ENCODE results near the gene INSIG1.

Gene INSIG1

DNA sequence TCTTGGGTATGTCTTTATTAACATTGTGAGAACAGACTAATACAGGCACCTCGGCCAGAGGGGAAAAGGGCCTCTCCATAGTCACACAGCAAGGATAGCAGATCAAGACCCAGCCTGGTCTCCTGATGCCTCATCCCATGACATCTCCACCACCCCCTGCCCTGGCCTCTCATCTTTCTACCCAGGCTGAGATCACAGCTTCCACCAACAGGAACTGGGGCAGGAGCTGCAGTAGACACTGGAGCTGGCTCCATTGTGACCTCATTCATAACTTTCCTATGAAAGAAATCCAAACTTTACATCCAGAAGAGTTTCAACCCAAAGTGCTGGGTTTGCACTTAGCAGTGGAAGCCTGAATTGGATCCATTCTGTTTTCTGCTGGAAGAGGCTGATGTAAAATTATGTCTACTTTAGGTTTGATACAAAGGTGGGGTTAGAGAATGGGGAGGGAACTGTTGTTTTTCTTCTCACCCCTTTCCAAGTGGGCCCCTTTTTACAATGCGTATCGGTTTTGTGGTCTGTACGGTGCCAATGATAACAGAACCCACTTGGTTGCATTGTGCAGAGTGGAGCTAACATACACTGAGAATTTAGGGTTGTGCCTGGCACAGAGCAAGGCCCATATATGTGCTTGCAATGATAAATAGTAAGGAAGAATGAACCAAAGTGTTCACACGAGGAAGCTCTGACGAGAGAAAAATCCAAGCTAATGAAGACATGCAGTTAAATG lies 28.6 kb upstream of the INSIG1 start:
- Histone ChIP-seq H3K9me3 (replicated peaks; ENCODE audit: insufficient read depth, low read length) (no peaks in the 10 kb centered on the region), H3K4me2 (ENCODE audit: low read depth, low read length) (no peak overlapping the region), H3K27me3 (replicated peaks; ENCODE audit: insufficient read depth, low read length) (peaks cover 11% of the 10 kb centered on the region; the same call in 1 of the 2 replicates), H3K4me3 (ENCODE audit: low read length) (no peak overlapping the region), H3F3A (ENCODE audit: insufficient read depth, low read length) (no peaks in the 10 kb centered on the region), H3K9me2 (replicated peaks; ENCODE audit: insufficient read depth, low read length) (no peaks in the 10 kb centered on the region), H3K9ac (ENCODE audit: low read length) (no peak overlapping the region), H3K36me3 (replicated peaks; ENCODE audit: insufficient read depth, low read length) (no peaks in the 10 kb centered on the region), H3K4me1 (ENCODE audit: low read length) (no peaks in the 10 kb centered on the region), H3K79me2 (ENCODE audit: low read length) (no peaks in the 10 kb centered on the region), H3K27ac (ENCODE audit: low read length) (no peak overlapping the region), H4K20me1 (ENCODE audit: insufficient read depth, low read length) (no peaks in the 10 kb centered on the region), H2AFZ (ENCODE audit: low read length) (no peak overlapping the region)
- TF ChIP-seq EZH2phosphoT487 (IDR thresholded peaks at IDR 0.05; ENCODE audit: low read length) = no peak
- DNase-seq = no peak

DNA sequence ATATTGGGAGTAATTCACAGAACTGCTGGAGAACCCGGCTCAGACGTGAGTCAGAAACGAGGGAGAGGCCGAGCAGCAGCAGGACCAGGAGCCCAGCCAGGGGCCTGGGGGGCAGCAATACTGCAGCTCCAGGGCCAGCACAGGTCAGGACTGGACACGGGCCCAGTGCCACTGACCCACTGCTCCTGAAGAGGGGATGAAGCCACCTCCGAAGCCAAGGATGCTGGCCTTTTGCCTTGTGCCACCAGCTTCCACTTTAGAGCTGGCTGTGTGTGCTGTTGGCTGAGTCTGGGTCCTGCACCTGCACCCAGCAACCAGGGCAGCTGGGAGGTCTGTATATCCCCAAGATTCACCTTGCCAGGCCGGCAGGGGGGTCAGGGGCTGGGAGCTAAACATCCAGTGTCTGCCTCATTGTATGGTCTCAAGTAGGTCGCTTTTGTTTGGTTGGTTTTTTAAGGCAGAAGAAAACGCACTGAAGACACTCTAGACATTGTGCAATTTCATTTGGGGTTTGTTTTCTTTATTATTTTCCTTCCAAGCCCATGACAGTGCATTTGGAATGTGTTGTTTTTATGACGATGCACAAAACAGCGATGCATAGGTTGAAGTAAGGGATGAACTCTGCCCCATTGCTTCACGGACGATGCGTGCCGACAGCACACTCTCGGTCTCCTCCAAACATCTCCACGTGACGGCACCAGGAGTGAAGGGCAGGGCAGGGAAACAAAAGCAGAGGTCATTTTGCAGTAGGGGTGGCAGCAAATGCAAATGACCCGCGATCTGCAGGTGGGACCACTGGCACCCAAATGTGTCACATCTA lies 27.7 kb upstream of the INSIG1 start:
- no peaks in the 10 kb centered on the region for H3K9me3 ChIP-seq (replicated peaks; ENCODE audit: insufficient read depth, low read length)
- peaks cover 12% of the 10 kb centered on the region; the same call in 1 of the 2 replicates for H3K27me3 ChIP-seq (replicated peaks; ENCODE audit: insufficient read depth, low read length)
- no peaks in the 10 kb centered on the region for H3K4me1 ChIP-seq (ENCODE audit: low read length)
- DNase-seq = no peak
- no peaks in the 10 kb centered on the region for H3F3A ChIP-seq (ENCODE audit: insufficient read depth, low read length)
- no peak overlapping the region for H3K4me3 ChIP-seq (ENCODE audit: low read length)
- no peak overlapping the region for H3K4me2 ChIP-seq (ENCODE audit: low read depth, low read length)
- no peak overlapping the region for H3K27ac ChIP-seq (ENCODE audit: low read length)
- H2AFZ ChIP-seq (ENCODE audit: low read length) = no peak overlapping the region
- no peaks in the 10 kb centered on the region for H4K20me1 ChIP-seq (ENCODE audit: insufficient read depth, low read length)
- H3K36me3 ChIP-seq (replicated peaks; ENCODE audit: insufficient read depth, low read length) = no peaks in the 10 kb centered on the region
- H3K9ac ChIP-seq (ENCODE audit: low read length) = no peak overlapping the region
- H3K79me2 ChIP-seq (ENCODE audit: low read length) = no peaks in the 10 kb centered on the region
- TF ChIP-seq EZH2 (optimal IDR thresholded peaks at IDR 0.05; ENCODE audit: low read depth, low read length) (no peak), EZH2phosphoT487 (IDR thresholded peaks at IDR 0.05; ENCODE audit: low read length) (no peak)
- TF ChIP-seq, protein P1, sequence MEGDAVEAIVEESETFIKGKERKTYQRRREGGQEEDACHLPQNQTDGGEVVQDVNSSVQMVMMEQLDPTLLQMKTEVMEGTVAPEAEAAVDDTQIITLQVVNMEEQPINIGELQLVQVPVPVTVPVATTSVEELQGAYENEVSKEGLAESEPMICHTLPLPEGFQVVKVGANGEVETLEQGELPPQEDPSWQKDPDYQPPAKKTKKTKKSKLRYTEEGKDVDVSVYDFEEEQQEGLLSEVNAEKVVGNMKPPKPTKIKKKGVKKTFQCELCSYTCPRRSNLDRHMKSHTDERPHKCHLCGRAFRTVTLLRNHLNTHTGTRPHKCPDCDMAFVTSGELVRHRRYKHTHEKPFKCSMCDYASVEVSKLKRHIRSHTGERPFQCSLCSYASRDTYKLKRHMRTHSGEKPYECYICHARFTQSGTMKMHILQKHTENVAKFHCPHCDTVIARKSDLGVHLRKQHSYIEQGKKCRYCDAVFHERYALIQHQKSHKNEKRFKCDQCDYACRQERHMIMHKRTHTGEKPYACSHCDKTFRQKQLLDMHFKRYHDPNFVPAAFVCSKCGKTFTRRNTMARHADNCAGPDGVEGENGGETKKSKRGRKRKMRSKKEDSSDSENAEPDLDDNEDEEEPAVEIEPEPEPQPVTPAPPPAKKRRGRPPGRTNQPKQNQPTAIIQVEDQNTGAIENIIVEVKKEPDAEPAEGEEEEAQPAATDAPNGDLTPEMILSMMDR (IDR thresholded peaks at IDR 0.05; ENCODE audit: low read length) = no peak
- no peaks in the 10 kb centered on the region for H3K9me2 ChIP-seq (replicated peaks; ENCODE audit: insufficient read depth, low read length)

DNA sequence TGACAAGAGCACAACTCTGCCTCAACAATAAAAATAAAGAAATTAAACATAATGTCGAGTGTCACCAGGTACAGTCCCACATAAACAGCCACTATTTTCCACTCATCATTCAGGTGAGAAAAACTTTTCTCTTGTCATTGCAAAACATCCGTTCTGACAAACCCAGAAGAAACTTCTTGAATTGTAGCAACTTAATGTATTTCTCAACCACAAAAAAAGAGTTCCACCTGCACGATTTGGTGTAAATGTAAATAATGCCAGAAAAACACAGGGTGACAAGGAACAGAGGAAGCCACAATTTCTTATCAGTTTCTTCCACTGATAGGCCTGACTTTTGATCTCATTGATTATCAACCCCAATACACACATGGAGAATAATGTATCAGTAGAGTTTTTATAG lies 26.8 kb upstream of the INSIG1 start:
- TF ChIP-seq EZH2phosphoT487 (IDR thresholded peaks at IDR 0.05; ENCODE audit: low read length) (no peak), EZH2 (optimal IDR thresholded peaks at IDR 0.05; ENCODE audit: low read depth, low read length) (no peak)
- TF ChIP-seq, protein P1 (IDR thresholded peaks at IDR 0.05; ENCODE audit: low read length) = no peak
- H3K36me3 ChIP-seq (replicated peaks; ENCODE audit: insufficient read depth, low read length) = no peaks in the 10 kb centered on the region
- H3F3A ChIP-seq (ENCODE audit: insufficient read depth, low read length) = no peaks in the 10 kb centered on the region
- H3K9me3 ChIP-seq (replicated peaks; ENCODE audit: insufficient read depth, low read length) = no peaks in the 10 kb centered on the region
- H3K79me2 ChIP-seq (ENCODE audit: low read length) = no peaks in the 10 kb centered on the region
- no peak overlapping the region for H2AFZ ChIP-seq (ENCODE audit: low read length)
- peaks cover 17% of the 10 kb centered on the region; the same call in 1 of the 2 replicates for H3K27me3 ChIP-seq (replicated peaks; ENCODE audit: insufficient read depth, low read length)
- H3K9me2 ChIP-seq (replicated peaks; ENCODE audit: insufficient read depth, low read length) = no peaks in the 10 kb centered on the region
- no peaks in the 10 kb centered on the region for H4K20me1 ChIP-seq (ENCODE audit: insufficient read depth, low read length)
- H3K9ac ChIP-seq (ENCODE audit: low read length) = no peak overlapping the region
- no peaks in the 10 kb centered on the region for H3K4me1 ChIP-seq (ENCODE audit: low read length)
- no peak for DNase-seq
- no peak overlapping the region for H3K27ac ChIP-seq (ENCODE audit: low read length)
- no peak overlapping the region for H3K4me3 ChIP-seq (ENCODE audit: low read length)
- no peak overlapping the region for H3K4me2 ChIP-seq (ENCODE audit: low read depth, low read length)
